ENCODE measurements around the gene HMCN1. TPM values are rescaled to one million over a fixed set of nuclear protein-coding genes. Genes with fewer than 3 reads are reported as not detected.

HMCN1 gene
- total RNA-seq, 4 donors from 2014 or later, result 1.0 to 8.1 (median 2.5) TPM

DNA sequence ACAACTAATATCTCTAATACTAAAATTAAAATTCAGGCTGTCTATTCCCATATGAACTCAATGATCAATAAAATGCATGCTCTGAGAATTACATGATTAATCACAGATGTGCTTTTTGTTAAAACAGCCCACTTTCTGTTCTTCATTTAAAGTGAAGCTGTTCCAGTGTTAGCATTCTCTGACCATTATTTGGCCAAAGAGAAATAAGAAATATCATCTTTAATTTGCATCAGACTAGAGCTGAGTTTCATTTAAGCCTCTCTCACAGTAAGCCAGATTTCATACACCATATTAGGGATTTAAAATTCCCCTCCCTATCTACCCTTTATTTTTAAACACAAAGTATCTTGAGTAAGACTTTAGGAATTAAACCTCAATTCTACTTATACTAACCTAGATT is 379.3 kb downstream of the HMCN1 start:
- no peak for TF ChIP-seq CTCF (IDR thresholded peaks at IDR 0.05)
- no peak for TF ChIP-seq POLR2A (IDR thresholded peaks at IDR 0.05)
- DNase-seq (ENCODE audit: low spot score in 2 of 2), result no peak
- H3K4me3 ChIP-seq (ENCODE audit: low read depth, poor library complexity, severe bottlenecking), result no peak overlapping the region
- intact Hi-C loops (cut with DNase I; ENCODE audit: low total_unique reads), result no loop called here

GRCh38 chr1:186118724-186119123 is 384.5 kb downstream of the HMCN1 start:
- TF ChIP-seq POLR2A (IDR thresholded peaks at IDR 0.05) (no peak), CTCF (IDR thresholded peaks at IDR 0.05) (no peak)

GRCh38 chr1:186122837-186123236 is 388.6 kb downstream of the HMCN1 start:
- 95 to 98% methylated on average over 9 of the region's 9 CpGs for WGBS, 2 donors
- H3K4me3 ChIP-seq (ENCODE audit: low read depth, poor library complexity, severe bottlenecking), result no peak overlapping the region
- no peak for TF ChIP-seq POLR2A (IDR thresholded peaks at IDR 0.05)
- no peak for TF ChIP-seq CTCF (IDR thresholded peaks at IDR 0.05)
- intact Hi-C loops (cut with DNase I; ENCODE audit: low total_unique reads), result no loop called here
- no peak for DNase-seq (ENCODE audit: low spot score in 2 of 2)

More at GRCh38 chr1:186118724-186119123, 384.5 kb downstream of the HMCN1 start:
- DNase-seq (ENCODE audit: low spot score in 2 of 2), result no peak
- intact Hi-C loops (cut with DNase I; ENCODE audit: low total_unique reads), result no loop called here
- no peak overlapping the region for H3K4me3 ChIP-seq (ENCODE audit: low read depth, poor library complexity, severe bottlenecking)
- WGBS, 2 donors, result 97 to 100% methylated on average over 1 of the region's 1 CpG

DNA sequence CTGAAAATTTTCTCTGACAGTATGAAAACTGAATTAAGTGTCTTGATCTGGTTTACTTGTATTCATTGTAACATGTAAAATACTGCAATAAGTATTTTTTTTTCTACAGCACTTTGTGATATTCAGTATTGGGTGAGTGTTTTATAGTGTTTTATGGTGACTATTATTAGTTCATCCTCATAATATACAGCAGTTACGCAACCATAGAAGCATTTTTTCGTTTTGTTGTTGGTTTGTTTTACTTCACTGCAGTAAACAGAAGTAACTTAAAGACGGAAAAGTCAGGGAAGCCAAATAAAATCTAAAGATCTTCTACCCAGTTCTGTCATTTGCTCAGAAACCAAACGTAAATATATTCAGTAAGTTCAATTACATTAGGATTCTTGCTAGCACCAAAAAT is 390.8 kb downstream of the HMCN1 start:
- WGBS, 2 donors, result 81 to 85% methylated on average over 4 of the region's 4 CpGs
- no peak overlapping the region for H3K4me3 ChIP-seq (ENCODE audit: low read depth, poor library complexity, severe bottlenecking)
- intact Hi-C loops (cut with DNase I; ENCODE audit: low total_unique reads), result no loop called here
- no peak for TF ChIP-seq CTCF (IDR thresholded peaks at IDR 0.05)
- no peak for TF ChIP-seq POLR2A (IDR thresholded peaks at IDR 0.05)
- no peak for DNase-seq (ENCODE audit: low spot score in 2 of 2)

GRCh38 chr1:186125511-186125910 is 391.3 kb downstream of the HMCN1 start:
- no peak overlapping the region for H3K4me3 ChIP-seq (ENCODE audit: low read depth, poor library complexity, severe bottlenecking)
- 96% methylated on average over 3 of the region's 3 CpGs for WGBS, 2 donors
- no peak for DNase-seq (ENCODE audit: low spot score in 2 of 2)
- TF ChIP-seq CTCF (IDR thresholded peaks at IDR 0.05) (no peak), POLR2A (IDR thresholded peaks at IDR 0.05) (no peak)
- intact Hi-C loops (cut with DNase I; ENCODE audit: low total_unique reads), result no loop called here

DNA sequence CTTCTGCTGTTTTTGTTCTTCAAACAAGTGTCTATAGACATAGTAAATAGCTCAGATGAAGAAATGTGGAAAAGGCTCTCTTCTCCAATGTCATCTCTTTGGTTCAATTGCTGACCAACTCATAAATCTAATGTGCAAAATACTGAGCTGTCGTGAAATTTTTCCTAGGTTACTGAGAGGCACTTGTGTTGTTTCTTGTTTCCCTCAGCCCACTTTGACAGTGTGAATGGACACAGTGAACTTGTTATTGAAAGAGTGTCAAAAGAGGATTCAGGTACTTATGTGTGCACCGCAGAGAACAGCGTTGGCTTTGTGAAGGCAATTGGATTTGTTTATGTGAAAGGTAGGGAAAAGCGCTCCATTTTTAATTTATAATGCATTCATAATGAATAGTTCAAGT is 395.6 kb downstream of the HMCN1 start:
- intact Hi-C loops (cut with DNase I; ENCODE audit: low total_unique reads), result no loop called here
- WGBS, 2 donors, result 92% methylated on average over 4 of the region's 4 CpGs
- no peak for TF ChIP-seq POLR2A (IDR thresholded peaks at IDR 0.05)
- TF ChIP-seq CTCF (IDR thresholded peaks at IDR 0.05), result no peak
- DNase-seq (ENCODE audit: low spot score in 2 of 2), result no peak
- H3K4me3 ChIP-seq (ENCODE audit: low read depth, poor library complexity, severe bottlenecking), result no peak overlapping the region

All from lower leg skin (tissue), 4 donors.